Mesenchymal stem cell (in vitro differentiated cells and primary cell): ENCODE data around the gene GTPBP4.

Experiments
- DNase-seq: peaks from one replicate; pipeline ENCODE4 v3.0.0-alpha.2; 2013
- H2AFZ ChIP-seq: one replicate; pipeline ENCODE4 v1.6.1; 2013; ENCODE audit warnings: low read depth, mild to moderate bottlenecking, control low read depth, inconsistent platforms, low read length, moderate library complexity
- H2AK5ac ChIP-seq: 2 replicates; pipeline ENCODE4 v1.6.1; 2013; ENCODE audit warnings: low read length, moderate library complexity, mild to moderate bottlenecking, inconsistent platforms; ENCODE audit not compliant: severe bottlenecking
- H2BK120ac ChIP-seq: one replicate; pipeline ENCODE4 v1.6.1; 2013; ENCODE audit warnings: low read depth, mild to moderate bottlenecking, inconsistent platforms, low read length, moderate library complexity
- H2BK12ac ChIP-seq, 2 experiments: one replicate each; pipeline ENCODE4 v1.6.1; 2013; ENCODE audit warnings: inconsistent platforms in 2 of 2, low read length in 2 of 2, mild to moderate bottlenecking in 2 of 2, moderate library complexity in 2 of 2, control low read depth in 1 of 2
- H2BK15ac ChIP-seq: one replicate; pipeline ENCODE4 v1.6.1; 2013; ENCODE audit warnings: mild to moderate bottlenecking, low read depth, inconsistent platforms; ENCODE audit not compliant: poor library complexity, severe bottlenecking
- H2BK5ac ChIP-seq: 2 replicates; pipeline ENCODE4 v1.6.1; 2013; ENCODE audit warnings: low read depth, mild to moderate bottlenecking, low read length, control low read depth, inconsistent platforms; ENCODE audit not compliant: poor library complexity, severe bottlenecking
- H3K14ac ChIP-seq, 2 experiments: one replicate each; pipeline ENCODE4 v1.6.1; 2013; ENCODE audit warnings: inconsistent platforms in 2 of 2, low read length in 2 of 2, control low read depth in 1 of 2, mild to moderate bottlenecking in 1 of 2, moderate library complexity in 1 of 2
- H3K18ac ChIP-seq, 2 experiments: one replicate each; pipeline ENCODE4 v1.6.1; 2013; ENCODE audit warnings: inconsistent platforms in 2 of 2, low read length in 2 of 2, control low read depth in 1 of 2, low read depth in 1 of 2, mild to moderate bottlenecking in 1 of 2
- H3K23ac ChIP-seq, 2 experiments: one replicate each; pipeline ENCODE4 v1.6.1; 2013; ENCODE audit warnings: inconsistent platforms in 2 of 2, low read length in 2 of 2, mild to moderate bottlenecking in 2 of 2, moderate library complexity in 2 of 2, control low read depth in 1 of 2
- H3K27ac ChIP-seq: 2 replicates; pipeline ENCODE4 v1.5.1; 2013; ENCODE audit warnings: mild to moderate bottlenecking, moderate library complexity, low read length, control low read depth, inconsistent platforms; ENCODE audit not compliant: poor library complexity, severe bottlenecking
- H3K27me3 ChIP-seq, 2 experiments: 2 replicates each; pipeline versions ENCODE4 v1.6.1 to v1.7.0; 2013; ENCODE audit warnings: low read length in 2 of 2, mild to moderate bottlenecking in 2 of 2, moderate library complexity in 2 of 2, control low read depth in 1 of 2, inconsistent platforms in 1 of 2; ENCODE audit not compliant: control insufficient read depth in 1 of 2, insufficient read depth in 1 of 2
- H3K36me3 ChIP-seq, 2 experiments: 2 replicates each; pipeline versions ENCODE4 v1.6.1 to v1.7.0; 2013; ENCODE audit warnings: low read length in 2 of 2, control low read depth in 1 of 2, inconsistent platforms in 1 of 2, low read depth in 1 of 2, mild to moderate bottlenecking in 1 of 2; ENCODE audit not compliant: insufficient read depth in 2 of 2, control insufficient read depth in 1 of 2
- H3K4ac ChIP-seq, 2 experiments: one replicate each; pipeline ENCODE4 v1.6.1; 2013; ENCODE audit warnings: inconsistent platforms in 2 of 2, low read length in 2 of 2, mild to moderate bottlenecking in 2 of 2, moderate library complexity in 2 of 2, control low read depth in 1 of 2, low read depth in 1 of 2
- H3K4me1 ChIP-seq: 2 replicates; pipeline ENCODE4 v1.6.1; 2013; ENCODE audit warnings: low read depth, low read length, control low read depth; ENCODE audit not compliant: control insufficient read depth, insufficient read depth
- H3K4me2 ChIP-seq: 2 replicates; pipeline ENCODE4 v1.6.1; 2013; ENCODE audit warnings: low read length, mild to moderate bottlenecking, inconsistent platforms; ENCODE audit not compliant: poor library complexity, severe bottlenecking
- H3K4me3 ChIP-seq, 2 experiments: 2 replicates each; pipeline versions ENCODE4 v1.5.1 to v1.7.0; 2013; ENCODE audit warnings: low read length in 2 of 2, mild to moderate bottlenecking in 2 of 2, control low read depth in 1 of 2, low read depth in 1 of 2; ENCODE audit not compliant: insufficient read depth in 1 of 2
- H3K79me1 ChIP-seq: replicated peaks from 2 replicates; pipeline ENCODE4 v1.6.1; 2013; ENCODE audit warnings: mild to moderate bottlenecking, control low read depth, low read length, inconsistent platforms; ENCODE audit not compliant: poor library complexity, severe bottlenecking
- H3K9ac ChIP-seq: 2 replicates; pipeline ENCODE4 v1.7.0; 2013; ENCODE audit warnings: mild to moderate bottlenecking, low read length, moderate library complexity
- H3K9me3 ChIP-seq: 2 replicates; pipeline ENCODE4 v1.7.0; 2013; ENCODE audit warnings: mild to moderate bottlenecking, low read length; ENCODE audit not compliant: control insufficient read depth
- H4K8ac ChIP-seq: one replicate; pipeline ENCODE4 v1.6.1; 2013; ENCODE audit warnings: inconsistent platforms, mild to moderate bottlenecking, low read length, moderate library complexity
- H4K91ac ChIP-seq: one replicate; pipeline ENCODE4 v1.6.1; 2013; ENCODE audit warnings: mild to moderate bottlenecking, low read length, inconsistent platforms
- WGBS: methylation state at CpG from one replicate; pipeline ENCODE4 v1.1.7; 2013; ENCODE audit warnings: mixed read lengths; 5-methylcytosine and 5-hydroxymethylcytosine counted together

GTPBP4 gene

GRCh38 chr10:994836-995558, 6.8 kb downstream of the GTPBP4 start:
- no peak overlapping the region for H2BK5ac ChIP-seq
- H3K27ac ChIP-seq, result no peak overlapping the region
- WGBS, result 97% methylated on average over 6 of the region's 6 CpGs
- no peak overlapping the region for H2BK120ac ChIP-seq
- H4K91ac ChIP-seq, result no peak overlapping the region
- H3K79me1 ChIP-seq, result peaks cover 26% of the 10 kb centered on the region
- no peaks in the 10 kb centered on the region for H3K9me3 ChIP-seq
- H3K27me3 ChIP-seq, result no peaks in the 10 kb centered on the region
- no peak overlapping the region for H3K4ac ChIP-seq
- no peak overlapping the region for H2BK15ac ChIP-seq
- no peak for DNase-seq
- H3K14ac ChIP-seq, result no peak overlapping the region
- H3K36me3 ChIP-seq, result peaks cover 63 to 87% of the 10 kb centered on the region in 2 experiments
- no peak overlapping the region for H3K4me3 ChIP-seq
- H2AK5ac ChIP-seq, result no peak overlapping the region
- H3K4me1 ChIP-seq, result no peaks in the 10 kb centered on the region
- no peak overlapping the region for H3K4me2 ChIP-seq
- no peak overlapping the region for H2AFZ ChIP-seq
- no peak overlapping the region for H3K18ac ChIP-seq
- no peak overlapping the region for H3K9ac ChIP-seq
- no peak overlapping the region for H3K23ac ChIP-seq
- H2BK12ac ChIP-seq, result no peak overlapping the region
- no peak overlapping the region for H4K8ac ChIP-seq

- Histone ChIP-seq H3K4me3 (no peak overlapping the region), H3K27me3 (no peaks in the 10 kb centered on the region), H3K36me3 (peaks cover 66 to 89% of the 10 kb centered on the region in 2 experiments), H3K79me1 (peaks cover 26% of the 10 kb centered on the region), H3K9me3 (no peaks in the 10 kb centered on the region), H2BK15ac (no peak overlapping the region), H3K27ac (no peak overlapping the region), H3K9ac (no peak overlapping the region), H2BK5ac (no peak overlapping the region), H3K14ac (no peak overlapping the region), H3K23ac (no peak overlapping the region), H4K8ac (no peak overlapping the region), H3K4me2 (no peak overlapping the region), H2AK5ac (no peak overlapping the region), H2BK120ac (no peak overlapping the region), H3K18ac (no peak overlapping the region), H3K4ac (no peak overlapping the region), H3K4me1 (no peaks in the 10 kb centered on the region), H2AFZ (no peak overlapping the region), H4K91ac (no peak overlapping the region), H2BK12ac (no peak overlapping the region)
- no peak for DNase-seq
- 97% methylated on average over 7 of the region's 7 CpGs for WGBS
Observed at GRCh38 chr10:995559-995926, 7.3 kb downstream of the GTPBP4 start.

- no peak overlapping the region for H3K23ac ChIP-seq
- peaks cover 64 to 89% of the 10 kb centered on the region in 2 experiments for H3K36me3 ChIP-seq
- H2BK12ac ChIP-seq, result no peak overlapping the region
- peaks cover 26% of the 10 kb centered on the region for H3K79me1 ChIP-seq
- no peak overlapping the region for H3K4ac ChIP-seq
- no peak overlapping the region for H3K27ac ChIP-seq
- no peak overlapping the region for H3K14ac ChIP-seq
- no peak overlapping the region for H3K9ac ChIP-seq
- no peak overlapping the region for H4K8ac ChIP-seq
- no peak overlapping the region for H4K91ac ChIP-seq
- H2BK5ac ChIP-seq, result no peak overlapping the region
- H2AK5ac ChIP-seq, result no peak overlapping the region
- H3K9me3 ChIP-seq, result peaks cover under 1% of the 10 kb centered on the region
- H3K27me3 ChIP-seq, result no peaks in the 10 kb centered on the region
- no peak overlapping the region for H2BK120ac ChIP-seq
- no peak overlapping the region for H3K18ac ChIP-seq
- no peak for DNase-seq
- H2AFZ ChIP-seq, result no peak overlapping the region
- WGBS, result 97% methylated on average over 12 of the region's 12 CpGs
- no peak overlapping the region for H3K4me3 ChIP-seq
- H3K4me2 ChIP-seq, result no peak overlapping the region
- H3K4me1 ChIP-seq, result no peaks in the 10 kb centered on the region
- H2BK15ac ChIP-seq, result no peak overlapping the region
Observed at GRCh38 chr10:996031-996430, 7.8 kb downstream of the GTPBP4 start.

- H3K9ac ChIP-seq, result no peak overlapping the region
- no peak overlapping the region for H3K23ac ChIP-seq
- H2BK120ac ChIP-seq, result no peak overlapping the region
- no peak overlapping the region for H2BK5ac ChIP-seq
- no peaks in the 10 kb centered on the region for H3K27me3 ChIP-seq
- H2BK12ac ChIP-seq, result no peak overlapping the region
- H3K4me2 ChIP-seq, result no peak overlapping the region
- no peak overlapping the region for H3K27ac ChIP-seq
- no peaks in the 10 kb centered on the region for H3K4me1 ChIP-seq
- H4K8ac ChIP-seq, result no peak overlapping the region
- no peak overlapping the region for H2BK15ac ChIP-seq
- no peak overlapping the region for H2AK5ac ChIP-seq
- no peak overlapping the region for H3K4ac ChIP-seq
- no peak overlapping the region for H2AFZ ChIP-seq
- H3K14ac ChIP-seq, result no peak overlapping the region
- no peak overlapping the region for H3K18ac ChIP-seq
- peaks cover 28% of the 10 kb centered on the region for H3K79me1 ChIP-seq
- DNase-seq, result no peak
- H3K4me3 ChIP-seq, result no peak overlapping the region
- H3K9me3 ChIP-seq, result peaks cover 10% of the 10 kb centered on the region
- WGBS, result 93% methylated on average over 16 of the region's 19 CpGs
- H3K36me3 ChIP-seq, result peaks cover 68 to 98% of the 10 kb centered on the region in 2 experiments
- no peak overlapping the region for H4K91ac ChIP-seq
Observed at GRCh38 chr10:997266-998022, 9.2 kb downstream of the GTPBP4 start.
